ENCODE data around the gene NDUFAF7.
"Not testable (repeated sequence)": the region's sequence is repeated elsewhere in the genome, so short reads cannot be mapped to it uniquely, and the experiment has no call there.

Gene NDUFAF7

GRCh38 chr2:37276291-37276690, 44.8 kb downstream of the NDUFAF7 start:
- DNase-seq (ENCODE audit: low read depth in 2 of 3, low spot score in 1 of 3): no peak

GRCh38 chr2:37281916-37282315, 50.5 kb downstream of the NDUFAF7 start:
- DNase-seq (ENCODE audit: low read depth in 2 of 3, low spot score in 1 of 3): no peak

GRCh38 chr2:37282746-37283145, 51.3 kb downstream of the NDUFAF7 start:
- no peak for DNase-seq (ENCODE audit: low read depth in 2 of 3, low spot score in 1 of 3)

GRCh38 chr2:37283207-37283606, 51.7 kb downstream of the NDUFAF7 start:
- DNase-seq (ENCODE audit: low read depth in 2 of 3, low spot score in 1 of 3): no peak

GRCh38 chr2:37284381-37284780, 52.9 kb downstream of the NDUFAF7 start:
- no peak for DNase-seq (ENCODE audit: low read depth in 2 of 3, low spot score in 1 of 3)

GRCh38 chr2:37287966-37288365, 56.5 kb downstream of the NDUFAF7 start:
- DNase-seq (ENCODE audit: low read depth in 2 of 3, low spot score in 1 of 3): no peak

GRCh38 chr2:37291680-37292079, 60.2 kb downstream of the NDUFAF7 start:
- DNase-seq (ENCODE audit: low read depth in 2 of 3, low spot score in 1 of 3): no peak

- DNase-seq (ENCODE audit: low read depth in 2 of 3, low spot score in 1 of 3): not testable (repeated sequence)
These were observed 63.4 kb downstream of the NDUFAF7 start for GRCh38 chr2:37294858-37295257.

- DNase-seq (ENCODE audit: low read depth in 2 of 3, low spot score in 1 of 3): no peak
These were observed 64.1 kb downstream of the NDUFAF7 start for GRCh38 chr2:37295469-37296073.

GRCh38 chr2:37297632-37298031, 66.2 kb downstream of the NDUFAF7 start:
- no peak for DNase-seq (ENCODE audit: low read depth in 2 of 3, low spot score in 1 of 3)
